Fibroblast of lung (primary cell): ENCODE data around the gene ACOXL.

Experiments used
- CTCF ChIP-seq, 2 donors: IDR thresholded peaks in 1 of 2; conservative IDR thresholded peaks in 1 of 2; 1 replicate in 1 of 2; 2 replicates in 1 of 2; pipeline ENCODE4 v1.5.1; 2011 to 2012; ENCODE audit warnings: low read length in 2 of 2, control low read depth in 1 of 2, inconsistent platforms in 1 of 2, low read depth in 1 of 2, mild to moderate bottlenecking in 1 of 2
- EZH2 ChIP-seq: IDR thresholded peaks from 2 replicates; pipeline ENCODE4 v1.5.1; 2012; ENCODE audit warnings: low read length, control low read depth, mild to moderate bottlenecking; ENCODE audit errors: missing control alignments

DNA sequence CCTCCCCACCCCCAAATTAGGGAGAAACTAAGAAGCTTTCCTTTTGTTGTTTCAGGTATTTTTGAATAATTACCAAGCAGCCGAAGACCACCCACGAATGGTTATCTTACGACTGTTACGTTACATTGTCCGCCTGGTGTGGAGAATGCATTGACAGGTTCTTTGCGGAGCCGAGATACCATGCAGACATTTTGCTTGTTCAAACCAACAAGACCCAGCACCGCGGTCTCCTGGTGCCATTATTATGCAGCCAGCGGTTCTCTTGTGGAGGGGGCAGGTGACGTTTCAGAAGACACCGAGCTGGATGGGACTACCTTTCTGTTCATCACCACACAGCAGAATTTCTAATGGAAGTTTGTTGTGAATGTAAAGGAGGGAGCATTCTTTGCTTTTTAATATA, 431.7 kb downstream of the ACOXL start:
- TF ChIP-seq CTCF (conservative IDR thresholded peaks at IDR 0.05 in 1 of 2, IDR thresholded peaks at IDR 0.05 in 1 of 2; ENCODE audit: low read depth in 1 of 2, low read length in 2 of 2) = no peak
- TF ChIP-seq EZH2 = no peak
